Lower leg skin (tissue), 3 donors: ENCODE measurements around the gene MAP1LC3A.

Experiments used
- CTCF ChIP-seq, 3 donors: fragments of 450-650 bp; IDR thresholded peaks; one replicate each; pipeline ENCODE4 v1.5.1; 2016; ENCODE audit warnings: antibody characterized with exemption in 3 of 3, mild to moderate bottlenecking in 3 of 3, moderate library complexity in 2 of 3
- POLR2A ChIP-seq, 2 donors: fragments of 450-650 bp; IDR thresholded peaks; one replicate each; pipeline ENCODE4 v1.6.1; 2016 to 2017; ENCODE audit warnings: antibody characterized with exemption in 2 of 2, mild to moderate bottlenecking in 1 of 2, moderate library complexity in 1 of 2

DNA sequence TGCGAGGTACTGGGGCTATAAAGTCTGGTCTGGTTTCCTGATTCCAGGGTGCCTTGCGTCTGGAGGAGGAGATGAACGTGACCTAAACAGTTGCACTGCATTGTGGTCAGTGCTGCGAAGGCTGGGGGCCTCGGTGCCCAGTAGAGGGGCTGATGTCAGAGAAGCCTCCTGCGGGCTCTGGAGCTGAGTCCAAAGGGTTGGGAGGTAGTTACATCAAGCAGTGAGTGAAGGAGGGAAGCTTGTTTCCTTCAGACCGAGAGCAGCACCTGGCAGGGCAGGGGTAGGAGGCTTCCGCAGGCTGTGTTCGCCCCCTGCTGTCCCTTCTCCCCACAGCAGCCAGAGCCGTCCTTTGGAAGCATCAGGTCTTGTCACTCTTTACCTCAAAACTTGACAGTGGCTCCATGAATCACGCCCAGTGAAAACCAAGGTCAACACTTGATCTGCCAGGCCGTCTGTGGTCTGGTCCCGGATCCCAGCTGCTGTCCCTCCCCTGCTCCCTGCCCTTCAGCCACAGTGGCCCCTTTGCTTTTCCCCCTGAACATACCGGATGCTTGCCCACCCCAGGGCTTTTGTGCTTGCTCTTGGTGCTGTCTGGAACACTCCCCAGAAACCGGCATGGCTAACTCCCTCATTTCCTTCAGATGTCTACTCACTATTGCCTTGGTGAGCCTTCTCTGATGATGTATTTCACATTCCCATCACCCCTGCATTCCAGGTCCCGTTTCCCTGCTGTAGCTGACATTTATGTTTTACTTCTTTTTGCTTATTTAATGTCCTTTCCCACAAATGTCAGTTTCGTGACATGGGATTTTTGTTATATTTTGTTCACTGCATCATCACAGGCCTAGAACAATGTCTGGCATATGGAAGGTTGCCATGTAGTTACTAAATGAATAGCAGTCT is 35.3 kb upstream of the MAP1LC3A start:
- peak in 1 of 3 donors; percentile 39 for TF ChIP-seq CTCF (IDR thresholded peaks at IDR 0.05)
- TF ChIP-seq POLR2A (IDR thresholded peaks at IDR 0.05), result no peak
